Right renal pelvis (tissue), 4 donors: Measurements from ENCODE around the gene GPRC5D. TPM values are rescaled to one million over a fixed set of nuclear protein-coding genes. Genes with fewer than 3 reads are reported as not detected.

Experiments used
- DNase-seq, 4 donors: peaks; one replicate each; pipeline ENCODE4 v3.0.0-alpha.2; 2013; ENCODE audit warnings: low read depth in 4 of 4, low spot score in 3 of 4, missing footprints in 1 of 4
- polyA plus RNA-seq, 4 donors: library from polyadenylated mRNA; unstranded; fragments of 120-200 nt; gene quantifications; one replicate each; pipeline ENCODE4 v1.2.1, GENCODE V29; 2013; ENCODE audit not compliant: insufficient read length in 4 of 4

GPRC5D gene
- polyA plus RNA-seq, 4 donors, result 0.37 to 1.0 (median 0.63) TPM

DNA sequence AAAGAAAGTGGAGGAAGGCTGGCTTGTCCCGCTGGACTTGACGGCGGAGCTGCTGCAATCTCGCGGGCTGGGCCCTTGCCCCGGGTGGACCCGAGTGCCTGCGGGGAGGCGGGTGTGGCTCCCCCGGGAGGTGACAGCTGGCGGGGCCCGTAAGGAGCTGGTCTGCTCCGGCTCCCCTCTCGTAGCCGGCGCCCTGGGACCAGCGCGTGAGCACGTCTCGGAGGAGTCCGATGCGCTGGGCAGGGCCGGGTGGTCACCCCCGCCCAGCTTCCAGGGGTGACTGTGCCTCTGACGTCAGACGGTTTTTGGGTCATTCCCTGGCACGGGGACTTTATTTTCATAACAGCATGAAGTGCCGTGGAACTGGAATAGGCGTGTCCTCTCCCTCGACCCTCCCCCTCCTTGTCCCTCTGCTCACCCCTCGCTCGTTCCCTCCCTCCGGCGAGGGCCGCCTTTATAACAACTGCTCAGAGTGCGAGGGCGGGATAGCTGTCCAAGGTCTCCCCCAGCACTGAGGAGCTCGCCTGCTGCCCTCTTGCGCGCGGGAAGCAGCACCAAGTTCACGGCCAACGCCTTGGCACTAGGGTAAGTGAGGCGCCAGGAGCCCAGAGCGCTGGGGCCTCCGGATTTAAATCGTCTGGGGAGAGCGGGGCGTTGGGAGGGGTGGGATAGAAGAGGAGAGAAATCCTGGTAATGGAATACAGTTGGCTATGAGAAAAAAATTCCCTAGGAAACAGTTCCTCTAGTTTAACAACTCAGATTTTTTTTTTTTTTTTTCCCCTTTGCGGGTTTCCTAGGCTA is 60.7 kb downstream of the GPRC5D start, which contains the start of gene GPRC5A:
TSS of gene GPRC5A (plus strand) at position 483 of the 801 bp plus-strand sequence. CDS start 16,688 bp downstream, outside the sequence.
- DNase-seq, result peak; percentile 69 to 73 (median 72)

Other genes starting within 250 kb of the GPRC5D start
- 10 to 100 TPM; 69.3 to 83.4 (median 71.6) TPM for gene CDKN1B, start 234.8 kb downstream of the GPRC5D start, polyA plus RNA-seq
- 10 to 100 TPM in 3 of 4 donors, 1 to 10 TPM in 1; 9.3 to 15.6 (median 11.4) TPM for gene APOLD1, start 166.5 kb downstream of the GPRC5D start, polyA plus RNA-seq
- gene DDX47, start 138.8 kb downstream of the GPRC5D start, polyA plus RNA-seq, result 10 to 100 TPM; 72.8 to 81.5 (median 78.4) TPM
- 10 to 100 TPM in 1 of 4 donors, 1 to 10 TPM in 3; 8.4 to 10.5 (median 9.7) TPM for gene GPRC5A, start 60.6 kb downstream of the GPRC5D start, polyA plus RNA-seq
- 10 to 100 TPM; 69.7 to 80.0 (median 75.6) TPM for gene HEBP1, start 48.1 kb upstream of the GPRC5D start, polyA plus RNA-seq
- 10 to 100 TPM; 10.8 to 13.5 (median 11.0) TPM for gene FAM234B, start 92.2 kb upstream of the GPRC5D start, polyA plus RNA-seq
- under 1 TPM; 0.39 to 0.62 (median 0.55) TPM for gene GSG1, start 151.5 kb upstream of the GPRC5D start, polyA plus RNA-seq
- 100 to 1,000 TPM; 113 to 139 (median 125) TPM for gene EMP1, start 244.6 kb upstream of the GPRC5D start, polyA plus RNA-seq